DOHH2 (cell line): Measurements from ENCODE around the gene CAB39L.

Source experiments
- H3F3A ChIP-seq: fragments of 200-600 bp; sonication (generic), shearing (Covaris generic); 2 replicates; pipeline ENCODE4 v1.6.0; 2016; ENCODE audit warnings: antibody characterized with exemption, mild to moderate bottlenecking; ENCODE audit not compliant: control insufficient read depth, insufficient read depth
- H3K27ac ChIP-seq: fragments of 200-600 bp; sonication (generic); 2 replicates; pipeline ENCODE4 v1.5.1; 2014; ENCODE audit warnings: low read depth, mild to moderate bottlenecking, low read length, moderate library complexity
- H3K27me3 ChIP-seq: fragments of 200-600 bp; sonication (generic); 2 replicates; pipeline ENCODE4 v1.6.1; 2014; ENCODE audit warnings: mild to moderate bottlenecking, low read length, mixed read lengths; ENCODE audit not compliant: control insufficient read depth
- H3K36me3 ChIP-seq: fragments of 200-600 bp; sonication (generic); 2 replicates; pipeline ENCODE4 v1.6.1; 2014; ENCODE audit warnings: mild to moderate bottlenecking, low read length, moderate library complexity, mixed read lengths; ENCODE audit not compliant: control insufficient read depth
- H3K4me1 ChIP-seq: fragments of 200-600 bp; sonication (generic); 2 replicates; pipeline ENCODE4 v1.6.1; 2014; ENCODE audit warnings: mild to moderate bottlenecking, low read length, mixed read lengths; ENCODE audit not compliant: control insufficient read depth
- H3K4me2 ChIP-seq: fragments of 200-600 bp; sonication (generic); 2 replicates; pipeline ENCODE4 v1.6.0; 2014; ENCODE audit warnings: mild to moderate bottlenecking, low read length, moderate library complexity
- H3K4me3 ChIP-seq: fragments of 200-600 bp; sonication (generic); 2 replicates; pipeline ENCODE4 v1.5.1; 2014; ENCODE audit warnings: mild to moderate bottlenecking, low read length, mixed read lengths
- H3K79me2 ChIP-seq: fragments of 200-600 bp; sonication (generic); 2 replicates; pipeline ENCODE4 v1.6.1; 2014; ENCODE audit warnings: mild to moderate bottlenecking, low read length, mixed read lengths; ENCODE audit not compliant: control insufficient read depth
- H3K9me2 ChIP-seq: fragments of 200-600 bp; sonication (generic); replicated peaks from 2 replicates; pipeline ENCODE4 v1.6.1; 2014; ENCODE audit warnings: mild to moderate bottlenecking, low read length, mixed read lengths; ENCODE audit not compliant: control insufficient read depth
- H3K9me3 ChIP-seq: fragments of 200-600 bp; sonication (generic); 2 replicates; pipeline ENCODE4 v1.6.1; 2014; ENCODE audit warnings: antibody characterized with exemption, low read length, mixed read lengths; ENCODE audit not compliant: control insufficient read depth, insufficient read depth
- H4K20me1 ChIP-seq: fragments of 200-600 bp; sonication (generic); 2 replicates; pipeline ENCODE4 v1.6.0; 2014; ENCODE audit warnings: low read depth, mild to moderate bottlenecking, antibody characterized with exemption, low read length, moderate library complexity; ENCODE audit not compliant: control insufficient read depth, insufficient read depth
- EZH2phosphoT487 ChIP-seq: fragments of 200-600 bp; sonication (generic); IDR thresholded peaks from 2 replicates; pipeline ENCODE4 v1.6.1; 2017; ENCODE audit warnings: borderline replicate concordance, mild to moderate bottlenecking, antibody characterized with exemption, low read length, moderate library complexity, mixed read lengths
- TF ChIP-seq, protein P1 (sequence below): fragments of 200-600 bp; sonication (generic); IDR thresholded peaks from one replicate; pipeline ENCODE4 v1.5.1; 2014; ENCODE audit warnings: antibody characterized with exemption, mild to moderate bottlenecking, low read depth, low read length; ENCODE audit not compliant: poor library complexity, severe bottlenecking

The CAB39L gene

DNA sequence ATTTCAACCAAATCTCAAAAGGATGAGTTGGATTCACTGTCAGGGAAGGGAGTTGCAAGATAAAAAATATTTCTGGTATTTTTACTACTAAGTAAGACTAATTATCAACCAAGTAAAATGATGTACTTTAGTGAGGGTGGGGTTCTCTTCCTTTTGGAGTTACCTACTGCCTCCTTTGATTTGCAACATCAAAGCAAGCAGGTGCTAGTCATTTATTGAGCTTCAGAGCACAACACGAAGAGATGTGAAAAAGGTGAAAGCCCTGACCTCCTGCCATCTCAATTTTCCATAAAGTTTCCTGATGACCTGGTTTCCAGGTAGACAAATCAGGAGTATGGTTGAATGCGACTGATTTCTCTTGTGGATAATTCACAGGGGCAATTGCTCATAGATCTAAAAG is 100.1 kb downstream of the CAB39L start:
- Histone ChIP-seq H3K4me3 (no peak overlapping the region), H3K4me1 (no peaks in the 10 kb centered on the region), H3K36me3 (no peaks in the 10 kb centered on the region), H3K27me3 (no peaks in the 10 kb centered on the region), H3F3A (no peaks in the 10 kb centered on the region), H3K9me3 (no peaks in the 10 kb centered on the region), H3K79me2 (no peaks in the 10 kb centered on the region), H4K20me1 (no peaks in the 10 kb centered on the region), H3K4me2 (no peak overlapping the region), H3K9me2 (no peaks in the 10 kb centered on the region), H3K27ac (no peak overlapping the region)
- TF ChIP-seq, protein P1, sequence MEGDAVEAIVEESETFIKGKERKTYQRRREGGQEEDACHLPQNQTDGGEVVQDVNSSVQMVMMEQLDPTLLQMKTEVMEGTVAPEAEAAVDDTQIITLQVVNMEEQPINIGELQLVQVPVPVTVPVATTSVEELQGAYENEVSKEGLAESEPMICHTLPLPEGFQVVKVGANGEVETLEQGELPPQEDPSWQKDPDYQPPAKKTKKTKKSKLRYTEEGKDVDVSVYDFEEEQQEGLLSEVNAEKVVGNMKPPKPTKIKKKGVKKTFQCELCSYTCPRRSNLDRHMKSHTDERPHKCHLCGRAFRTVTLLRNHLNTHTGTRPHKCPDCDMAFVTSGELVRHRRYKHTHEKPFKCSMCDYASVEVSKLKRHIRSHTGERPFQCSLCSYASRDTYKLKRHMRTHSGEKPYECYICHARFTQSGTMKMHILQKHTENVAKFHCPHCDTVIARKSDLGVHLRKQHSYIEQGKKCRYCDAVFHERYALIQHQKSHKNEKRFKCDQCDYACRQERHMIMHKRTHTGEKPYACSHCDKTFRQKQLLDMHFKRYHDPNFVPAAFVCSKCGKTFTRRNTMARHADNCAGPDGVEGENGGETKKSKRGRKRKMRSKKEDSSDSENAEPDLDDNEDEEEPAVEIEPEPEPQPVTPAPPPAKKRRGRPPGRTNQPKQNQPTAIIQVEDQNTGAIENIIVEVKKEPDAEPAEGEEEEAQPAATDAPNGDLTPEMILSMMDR, result no peak
- TF ChIP-seq EZH2phosphoT487, result no peak

- Histone ChIP-seq H3K27ac (no peak overlapping the region), H3K4me2 (no peak overlapping the region), H3K36me3 (no peaks in the 10 kb centered on the region), H4K20me1 (no peaks in the 10 kb centered on the region), H3K9me2 (no peaks in the 10 kb centered on the region), H3F3A (no peaks in the 10 kb centered on the region), H3K79me2 (no peaks in the 10 kb centered on the region), H3K9me3 (no peaks in the 10 kb centered on the region), H3K4me3 (no peak overlapping the region), H3K4me1 (no peaks in the 10 kb centered on the region), H3K27me3 (no peaks in the 10 kb centered on the region)
- TF ChIP-seq EZH2phosphoT487, result no peak
- TF ChIP-seq, protein P1, result no peak
Measured at GRCh38 chr13:49343255-49343654, 100.6 kb downstream of the CAB39L start.

- H3K36me3 ChIP-seq, result no peaks in the 10 kb centered on the region
- H4K20me1 ChIP-seq, result no peaks in the 10 kb centered on the region
- H3K79me2 ChIP-seq, result no peaks in the 10 kb centered on the region
- no peak overlapping the region for H3K4me3 ChIP-seq
- H3K27me3 ChIP-seq, result no peaks in the 10 kb centered on the region
- no peaks in the 10 kb centered on the region for H3K4me1 ChIP-seq
- no peak overlapping the region for H3K4me2 ChIP-seq
- no peaks in the 10 kb centered on the region for H3K9me3 ChIP-seq
- H3K27ac ChIP-seq, result no peak overlapping the region
- no peaks in the 10 kb centered on the region for H3K9me2 ChIP-seq
- no peak for TF ChIP-seq EZH2phosphoT487
- TF ChIP-seq, protein P1, result no peak
- no peaks in the 10 kb centered on the region for H3F3A ChIP-seq
Measured at GRCh38 chr13:49342454-49342853, 101.4 kb downstream of the CAB39L start.

DNA sequence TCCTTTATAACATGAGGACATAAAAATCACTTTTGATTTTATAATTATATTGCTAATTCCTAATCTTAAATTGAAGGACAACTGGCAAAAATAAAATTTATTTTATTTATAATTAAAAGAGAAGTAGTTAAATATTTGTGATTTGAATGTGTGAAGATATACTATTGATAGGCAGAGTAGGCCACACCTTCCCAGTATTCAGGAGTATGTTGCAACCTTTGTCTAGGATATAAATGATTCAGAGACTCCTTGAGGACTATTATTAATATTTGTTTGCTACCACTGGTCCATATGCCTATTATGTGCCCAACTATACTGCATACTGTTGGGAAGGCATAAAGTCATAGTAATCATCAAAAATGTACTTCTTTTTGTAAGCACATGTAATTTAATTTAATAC is 101.9 kb downstream of the CAB39L start:
- TF ChIP-seq EZH2phosphoT487, result no peak
- TF ChIP-seq, protein P1, result no peak
- Histone ChIP-seq H3K9me2 (no peaks in the 10 kb centered on the region), H3K4me3 (no peak overlapping the region), H3K27ac (no peak overlapping the region), H3K27me3 (no peaks in the 10 kb centered on the region), H3K79me2 (no peaks in the 10 kb centered on the region), H3K4me1 (no peaks in the 10 kb centered on the region), H3K36me3 (no peaks in the 10 kb centered on the region), H3K9me3 (no peaks in the 10 kb centered on the region), H3K4me2 (no peak overlapping the region), H3F3A (no peaks in the 10 kb centered on the region), H4K20me1 (no peaks in the 10 kb centered on the region)
